NCI-H2196 treated with DMSO at 0.1 percent for 48 hours (cell line): Measurements from ENCODE around the gene FBN1.

Source experiments
- DNase-seq: peaks from one replicate; lab custom pipeline; 2025; ENCODE audit not compliant: unreplicated experiment; lab: John Stamatoyannopoulos, UW

The FBN1 gene

DNA sequence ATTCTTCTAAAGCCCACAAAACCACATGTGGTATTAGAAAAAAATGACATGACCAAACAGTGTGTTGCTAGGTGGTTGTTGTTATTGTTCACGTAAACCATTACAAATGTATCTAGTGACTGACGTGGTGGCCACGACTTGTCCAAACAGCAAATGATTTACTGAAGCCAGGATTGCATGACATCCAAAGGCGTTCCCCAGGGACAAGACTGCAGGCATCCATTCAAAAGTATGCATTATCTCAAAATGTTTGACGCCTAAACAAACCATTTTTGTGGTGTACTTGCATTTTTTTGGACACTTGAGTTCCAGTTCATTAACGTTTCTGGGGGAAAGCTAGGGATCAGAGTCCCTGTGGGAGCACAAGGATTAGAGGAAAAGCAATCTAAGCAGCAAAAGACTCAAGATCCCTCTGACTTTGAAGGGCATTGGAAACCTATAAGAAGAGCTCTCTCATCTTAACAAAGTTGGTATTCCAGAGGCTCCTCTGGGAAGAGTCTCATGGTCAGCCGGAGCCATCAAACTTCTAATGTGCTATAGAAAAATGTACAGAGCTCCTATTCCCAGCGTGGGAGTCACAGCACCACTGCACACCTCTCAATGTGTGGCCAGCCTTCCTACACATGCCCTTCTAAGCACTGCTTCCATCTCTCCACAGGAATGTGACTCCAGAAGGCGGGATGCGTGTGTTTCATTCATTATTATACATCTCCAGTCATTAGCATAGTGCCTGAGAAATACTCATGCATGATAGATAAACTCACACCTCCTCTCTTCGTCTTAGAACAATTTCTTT lies 62.9 kb downstream of the FBN1 start:
- DNase-seq = no peak

DNA sequence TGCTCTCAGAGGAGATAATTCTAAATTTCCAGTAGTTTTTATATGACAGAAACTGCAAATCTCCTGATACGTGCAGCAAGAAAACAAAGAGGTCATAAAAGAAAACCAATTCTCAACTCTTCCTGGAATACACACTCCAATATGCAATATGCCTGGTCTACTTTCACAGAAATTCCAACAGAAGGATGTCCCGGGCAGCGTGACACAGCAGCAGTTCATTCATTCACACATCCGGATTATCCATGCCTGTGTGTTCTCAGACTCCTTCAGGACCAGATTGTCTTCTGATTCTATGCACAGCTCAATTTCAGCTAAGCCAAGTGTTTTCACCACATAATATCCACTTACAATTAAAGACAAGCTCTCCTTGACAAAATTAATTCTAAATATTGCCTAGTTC lies 64.3 kb downstream of the FBN1 start:
- DNase-seq = no peak

DNA sequence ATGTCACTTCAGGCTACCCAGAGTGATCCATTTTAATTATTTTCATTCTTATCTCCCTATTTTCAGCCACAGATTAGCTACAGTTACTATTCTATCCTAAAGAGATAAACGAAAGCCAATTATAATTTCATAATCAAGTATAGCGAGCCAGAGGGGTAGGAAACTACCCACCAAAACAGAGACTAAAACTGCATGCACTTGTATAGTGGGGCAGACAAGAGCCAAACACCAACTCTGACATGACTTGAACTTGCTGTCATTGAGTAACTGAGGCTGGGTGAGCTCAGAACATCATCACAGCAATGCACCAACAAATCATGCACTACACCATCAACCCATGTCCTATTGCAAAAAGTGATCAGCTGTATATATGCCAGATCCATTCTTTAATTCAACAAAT lies 64.8 kb downstream of the FBN1 start:
- no peak for DNase-seq

DNA sequence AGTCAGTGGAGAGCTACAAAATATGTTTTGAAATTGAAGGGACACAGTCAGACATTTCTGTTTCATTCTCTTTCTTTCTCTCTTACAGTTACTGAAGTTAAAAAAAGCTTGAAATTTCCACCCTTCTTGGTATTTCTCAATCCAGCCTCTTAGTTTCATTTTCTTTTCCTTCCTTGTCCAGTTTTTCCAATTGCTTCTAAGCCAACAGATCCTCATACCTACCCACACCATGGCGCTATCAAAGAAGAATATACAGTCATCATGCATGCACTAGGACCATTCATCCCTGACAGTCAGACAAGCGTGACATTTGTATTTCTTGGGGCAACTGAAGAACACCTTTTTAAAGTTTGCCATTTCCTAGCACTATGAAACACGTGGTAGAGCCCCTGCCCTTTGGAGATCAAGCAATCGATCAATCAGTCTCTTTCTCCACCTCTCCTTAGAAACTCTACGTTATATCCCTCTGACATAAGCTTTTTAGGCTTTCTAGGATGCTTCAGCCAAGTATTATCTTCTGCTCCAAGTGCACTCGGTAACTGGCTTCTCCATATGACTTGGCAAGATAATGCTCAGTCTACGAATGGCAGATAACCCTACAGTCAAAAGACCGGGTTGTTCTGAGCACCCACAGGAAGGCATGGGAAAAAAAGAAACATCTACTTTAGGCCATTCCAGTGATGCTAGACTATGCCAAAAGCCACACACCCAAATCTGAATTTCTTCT lies 65.4 kb downstream of the FBN1 start:
- DNase-seq = no peak

DNA sequence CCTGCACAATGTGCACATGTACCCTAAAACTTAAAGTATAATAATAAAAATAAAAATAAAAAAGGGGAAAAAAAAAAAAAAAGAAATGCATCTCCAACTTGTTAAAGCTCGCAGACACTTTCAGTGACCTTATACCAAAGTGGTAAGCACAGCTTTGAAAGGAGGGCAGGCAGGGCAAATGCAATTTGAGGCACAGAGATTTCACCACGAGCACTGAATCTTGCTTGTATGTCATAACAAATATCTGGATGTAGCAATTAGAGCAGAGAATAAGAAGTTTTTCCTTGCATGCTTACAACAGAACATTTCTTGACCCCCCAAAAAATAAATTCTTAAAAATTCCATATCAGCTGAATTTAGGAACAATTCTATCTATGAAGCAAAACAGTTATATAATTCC lies 66.5 kb downstream of the FBN1 start:
- no peak for DNase-seq

DNA sequence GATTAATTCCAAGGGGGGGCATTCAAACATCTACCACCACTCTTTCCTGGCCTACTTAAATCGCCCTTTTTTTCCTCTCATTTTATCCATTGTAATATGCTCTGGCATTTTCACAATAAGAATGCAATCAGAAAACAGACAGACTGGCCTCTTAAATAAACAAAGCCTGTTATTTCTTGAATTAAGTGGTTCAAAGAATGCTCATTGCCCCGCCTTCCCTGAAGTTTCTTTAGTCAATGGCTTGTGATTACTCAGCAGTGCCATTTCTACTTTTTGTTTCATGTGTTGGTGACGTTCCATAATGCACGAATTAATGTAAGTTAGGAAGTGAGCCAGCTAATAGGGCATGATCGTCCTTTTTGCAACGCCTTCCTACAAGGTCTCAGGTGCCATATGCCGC lies 68.0 kb downstream of the FBN1 start:
- no peak for DNase-seq

DNA sequence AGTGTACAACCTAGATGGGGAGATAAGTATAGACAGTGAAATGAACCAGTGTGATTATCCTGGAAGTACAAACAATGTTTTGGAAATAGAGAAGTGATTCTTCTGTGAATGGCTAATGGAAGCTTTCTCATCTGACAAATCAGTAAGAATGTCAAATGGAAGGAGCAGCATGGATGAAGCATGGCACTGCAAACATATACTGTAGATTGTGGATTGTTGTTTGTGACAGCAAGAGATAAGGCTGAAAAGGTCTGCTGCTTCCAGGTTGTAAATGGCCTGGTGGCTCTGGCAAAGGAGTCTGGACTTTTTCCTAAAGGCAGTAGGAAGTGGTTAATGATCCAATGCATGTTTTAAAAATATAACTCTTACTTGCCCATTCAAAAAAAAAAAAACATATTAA lies 71.3 kb downstream of the FBN1 start:
- no peak for DNase-seq

DNA sequence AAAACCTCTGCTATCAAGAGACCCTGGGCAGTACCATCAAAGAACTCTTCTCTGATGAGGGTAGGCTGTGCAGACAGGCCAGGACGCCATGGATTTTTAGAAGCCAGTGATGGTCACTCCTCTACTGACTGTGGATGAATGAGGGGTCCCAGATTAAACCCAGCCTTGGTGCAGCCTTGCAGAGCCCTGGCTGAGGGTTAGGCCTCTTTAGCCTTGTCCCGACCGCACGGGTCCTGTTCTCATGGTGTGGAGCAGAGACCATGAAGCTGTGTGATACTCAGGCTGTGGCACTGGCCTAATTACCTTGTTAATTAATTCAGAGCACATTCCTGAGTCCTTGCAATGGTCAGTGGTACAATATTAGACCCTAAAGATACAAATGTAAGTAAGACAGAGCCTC lies 71.7 kb downstream of the FBN1 start:
- no peak for DNase-seq

DNA sequence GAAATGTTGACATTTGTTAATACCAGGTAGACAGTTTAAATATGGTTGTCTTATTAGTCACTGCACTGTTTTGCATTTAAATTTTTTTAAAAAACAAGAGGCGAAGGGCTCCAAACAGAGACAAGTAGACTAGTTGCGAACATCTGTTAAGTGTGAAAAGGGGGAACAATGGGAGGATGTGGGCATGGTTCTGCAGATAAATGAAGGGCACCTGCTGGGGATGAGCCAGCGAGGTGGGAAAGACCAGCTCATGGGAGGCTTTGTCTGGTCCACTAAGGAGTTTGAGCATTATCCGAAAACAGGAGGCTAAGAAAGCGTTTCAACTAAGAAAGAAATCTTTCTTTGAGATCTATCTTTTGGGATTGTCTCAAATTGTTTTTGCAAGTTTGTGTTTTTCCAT lies 72.7 kb downstream of the FBN1 start:
- DNase-seq = no peak

DNA sequence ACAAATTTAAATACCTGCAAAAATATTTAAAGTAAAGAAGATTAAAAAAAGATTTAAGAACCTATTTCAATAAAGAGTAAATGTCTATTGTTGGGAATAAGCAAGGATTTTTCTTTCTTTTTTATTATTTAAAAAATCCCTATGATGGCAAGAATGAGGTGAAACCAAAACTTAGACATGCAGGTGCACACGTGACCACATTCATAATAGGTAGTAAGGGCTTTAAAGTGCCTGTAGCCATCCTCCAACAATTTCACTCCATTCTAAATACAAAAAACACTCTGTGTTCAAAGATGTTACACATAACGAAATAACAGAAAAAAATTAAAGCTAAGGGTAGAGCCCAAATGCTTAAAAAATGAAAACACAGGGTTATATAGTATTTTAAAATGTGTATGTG lies 74.0 kb downstream of the FBN1 start:
- DNase-seq = no peak

DNA sequence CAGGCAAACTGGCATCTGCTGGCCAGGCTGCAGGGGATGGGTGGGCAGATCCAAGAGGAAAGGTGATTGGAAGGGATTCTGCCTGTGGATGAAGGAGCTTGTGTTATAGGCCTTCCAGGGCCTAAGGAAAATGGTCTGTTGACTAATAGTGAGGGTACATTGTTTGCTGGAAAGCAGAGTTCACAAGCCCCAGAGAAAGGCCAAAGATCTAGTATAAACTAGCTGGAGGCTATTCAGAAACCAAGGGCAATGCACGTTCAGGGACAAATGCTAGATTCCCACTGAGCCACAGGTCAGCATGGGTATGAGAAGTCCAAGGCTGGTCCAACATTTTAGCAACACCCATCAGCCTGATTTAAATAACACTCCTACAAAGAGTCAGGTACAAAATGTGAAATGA lies 74.7 kb downstream of the FBN1 start:
- no peak for DNase-seq

DNA sequence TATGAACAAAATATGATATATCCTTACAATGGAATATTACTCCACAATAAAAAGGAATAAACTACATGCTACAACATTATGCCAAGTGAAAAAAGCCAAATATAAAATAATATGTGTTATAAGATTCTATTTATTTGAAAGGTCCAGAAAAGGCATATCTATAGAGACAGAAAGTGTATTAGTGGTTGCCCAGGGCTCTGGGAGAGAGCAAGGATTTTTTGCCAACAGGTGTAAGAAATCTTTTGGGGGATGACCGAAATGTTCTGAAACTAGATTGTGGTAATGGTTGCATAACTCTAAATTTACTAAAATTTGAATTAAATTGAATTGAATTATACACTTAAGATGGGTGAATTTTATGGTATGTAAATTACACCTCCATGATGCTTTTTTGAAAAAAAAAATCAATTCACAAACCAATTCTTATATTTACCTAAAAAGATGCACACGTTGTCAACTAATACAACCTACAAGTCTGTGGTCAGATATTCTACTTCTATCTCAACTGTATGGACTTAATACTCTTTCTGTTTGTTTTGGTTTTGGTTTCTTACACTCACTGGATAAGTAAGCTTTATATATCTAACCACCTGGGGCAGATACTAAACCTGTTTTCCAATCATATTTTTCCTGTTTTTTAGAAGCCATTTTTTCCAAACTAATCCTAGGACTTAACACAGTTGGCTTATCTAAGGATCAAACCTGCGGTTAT lies 75.8 kb downstream of the FBN1 start:
- no peak for DNase-seq

DNA sequence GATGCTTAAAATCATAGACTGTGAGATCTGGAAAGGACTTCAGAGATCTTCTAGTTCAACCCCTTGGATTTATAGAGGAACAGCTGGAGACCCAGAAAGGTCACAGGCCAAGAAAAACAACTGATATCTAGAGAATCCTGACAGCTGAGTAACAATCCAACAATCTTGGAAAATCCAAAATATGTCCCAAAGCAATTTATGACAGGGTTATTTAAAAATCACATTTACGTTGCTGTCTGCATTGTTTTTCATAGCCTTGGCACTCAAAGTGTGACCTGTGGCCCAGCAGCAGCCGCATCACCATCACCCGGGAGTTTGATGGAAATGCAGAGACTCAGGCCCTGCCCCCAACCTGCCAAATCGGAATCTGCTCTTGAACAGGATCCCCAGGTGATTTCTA lies 78.8 kb downstream of the FBN1 start:
- no peak for DNase-seq

DNA sequence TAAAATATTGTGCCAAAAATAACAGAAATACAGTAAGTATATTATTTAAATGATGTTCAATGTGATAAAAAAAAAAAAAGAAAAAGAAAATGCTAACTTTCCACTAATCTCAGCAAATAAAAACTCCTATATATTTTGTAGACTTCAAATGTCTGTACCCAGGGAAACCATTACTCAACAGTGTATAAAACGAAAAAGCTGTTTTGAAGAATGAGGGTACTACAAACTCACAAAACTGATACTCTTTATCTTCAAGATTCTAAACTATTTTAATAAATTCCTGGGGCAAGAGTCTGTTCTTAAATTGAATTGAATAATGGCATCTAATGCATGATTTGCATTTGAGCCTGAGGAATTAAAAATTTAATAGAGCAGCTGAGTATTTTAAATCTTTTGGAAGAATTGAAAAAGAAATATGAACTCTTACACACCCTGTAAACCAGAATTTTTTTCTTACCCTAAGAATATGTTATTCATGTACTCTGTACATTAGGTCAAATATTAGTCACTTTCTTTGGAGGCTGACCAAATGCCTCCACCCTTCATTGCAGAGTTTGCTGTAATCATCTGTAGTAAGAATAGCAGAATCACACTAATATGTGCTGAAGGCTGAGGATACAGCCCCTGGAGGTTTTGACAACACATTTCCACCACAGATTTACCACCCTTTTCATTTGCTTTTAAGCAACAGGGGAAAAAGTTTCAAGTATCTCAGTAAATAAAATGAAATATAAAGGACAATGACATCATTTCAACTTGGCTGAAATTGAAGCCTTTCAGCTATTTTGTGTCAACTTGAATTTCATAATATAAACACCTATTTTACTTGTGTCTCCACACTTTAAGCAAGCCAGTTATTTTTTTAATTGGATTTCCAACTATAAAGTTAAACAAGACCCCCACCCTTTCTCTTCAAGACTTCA lies 79.7 kb downstream of the FBN1 start:
- DNase-seq = no peak

DNA sequence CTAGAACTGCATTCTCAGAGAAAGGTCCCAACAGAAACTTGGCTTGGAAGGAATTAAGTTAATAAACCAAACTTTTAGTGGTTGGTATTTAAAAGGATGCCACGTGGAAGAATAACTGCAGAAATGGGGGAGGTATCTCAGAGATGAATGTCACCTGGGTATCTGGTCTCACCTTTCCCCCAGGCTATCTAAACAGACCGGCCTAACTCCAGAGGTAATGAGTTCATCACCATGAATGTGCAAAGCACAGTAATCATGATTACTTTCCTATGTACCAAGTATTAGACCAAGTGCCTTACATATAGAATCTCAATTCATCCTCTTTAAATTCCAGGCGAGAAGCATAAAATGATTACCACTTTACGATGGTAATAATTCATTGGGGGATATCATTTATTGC lies 80.8 kb downstream of the FBN1 start:
- DNase-seq = no peak

DNA sequence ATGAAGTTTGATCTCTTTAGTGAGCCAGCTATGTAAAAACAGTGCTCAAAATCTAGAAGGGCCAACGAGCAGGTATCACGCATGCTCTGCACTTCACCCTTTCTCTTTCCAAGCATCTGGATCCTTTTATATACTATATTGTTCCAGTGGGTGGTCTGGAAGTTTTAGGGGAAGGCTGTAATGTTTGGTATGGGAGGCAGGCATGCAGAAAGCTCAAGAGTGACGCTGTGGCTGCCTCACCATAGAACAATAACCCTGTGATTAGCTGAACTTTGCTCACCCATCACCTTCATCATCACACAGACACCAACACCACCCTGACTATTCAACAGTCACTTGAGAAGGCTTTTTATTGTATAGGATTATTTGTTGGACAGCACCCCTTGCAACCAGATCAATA lies 81.6 kb downstream of the FBN1 start:
- DNase-seq = no peak

DNA sequence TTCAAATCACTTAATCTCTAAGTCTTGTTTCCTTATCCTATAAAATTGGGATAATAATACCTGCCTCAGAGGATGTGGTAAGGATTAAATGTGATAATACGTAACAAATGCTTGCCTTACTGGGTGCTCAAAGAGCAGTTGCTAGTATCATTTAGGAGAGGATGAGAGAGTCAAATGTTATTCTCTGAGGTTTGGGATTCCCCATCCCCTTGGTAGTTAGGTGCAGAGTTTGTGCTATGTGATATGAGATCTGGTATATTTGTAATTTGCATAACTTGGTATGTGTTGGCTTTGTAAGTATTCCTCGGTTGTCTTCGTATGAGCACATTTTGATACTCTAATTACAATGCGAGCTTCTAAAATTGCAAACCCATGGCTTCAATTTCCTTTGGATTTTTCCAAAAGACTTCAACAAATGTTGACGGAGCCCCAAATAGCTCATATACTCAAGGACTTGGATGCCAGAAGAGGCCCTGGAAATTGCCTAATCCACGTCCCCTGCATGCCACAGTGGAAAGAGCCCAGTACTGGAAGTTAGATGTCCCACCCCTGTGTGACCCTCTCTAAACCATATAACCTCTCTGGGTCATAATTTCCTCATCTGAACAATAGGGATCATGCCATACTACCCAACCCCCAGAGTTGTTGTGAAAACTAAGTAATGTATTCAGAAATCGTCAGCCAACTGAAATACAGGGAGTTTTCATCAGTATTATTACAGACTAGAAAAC lies 85.0 kb downstream of the FBN1 start:
- no peak for DNase-seq

DNA sequence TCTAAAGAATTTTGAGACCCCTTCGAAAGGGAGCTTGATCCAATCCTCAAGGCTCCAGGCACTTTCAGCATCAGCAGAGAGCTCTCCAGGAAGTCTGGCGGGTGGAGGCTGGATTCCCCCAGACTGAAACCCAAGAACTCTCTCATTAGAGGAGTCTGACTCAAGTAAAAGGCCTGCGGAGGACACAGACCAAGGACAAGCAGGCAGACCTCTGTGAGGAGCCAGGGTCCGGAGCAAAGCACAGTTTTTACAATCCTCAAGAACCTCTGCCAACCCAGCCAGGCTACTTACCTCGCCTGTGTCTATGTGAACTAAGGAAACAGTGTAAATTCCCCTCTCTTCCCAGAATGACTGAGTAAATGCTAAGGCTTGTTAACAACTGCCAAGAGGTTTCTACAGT lies 86.2 kb downstream of the FBN1 start:
- DNase-seq = no peak

DNA sequence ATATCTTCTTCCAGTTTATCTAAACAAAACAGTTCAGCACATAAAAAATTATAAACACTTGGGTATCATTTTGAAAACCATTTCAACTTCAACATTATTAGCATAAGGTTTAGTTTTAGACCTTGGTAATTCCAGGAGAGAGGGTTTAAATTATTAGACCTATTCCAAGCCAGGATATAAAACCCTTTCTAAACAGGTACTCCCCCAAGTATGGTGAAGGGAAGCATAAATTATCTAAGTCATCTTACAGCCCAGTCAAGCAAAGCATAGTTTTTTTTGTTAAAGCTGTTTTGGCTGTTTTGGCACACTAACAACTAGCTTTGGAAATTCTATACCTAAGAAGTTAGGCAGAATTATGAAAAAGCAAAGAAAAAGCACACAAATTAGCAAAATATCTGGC lies 87.3 kb downstream of the FBN1 start:
- DNase-seq = no peak

DNA sequence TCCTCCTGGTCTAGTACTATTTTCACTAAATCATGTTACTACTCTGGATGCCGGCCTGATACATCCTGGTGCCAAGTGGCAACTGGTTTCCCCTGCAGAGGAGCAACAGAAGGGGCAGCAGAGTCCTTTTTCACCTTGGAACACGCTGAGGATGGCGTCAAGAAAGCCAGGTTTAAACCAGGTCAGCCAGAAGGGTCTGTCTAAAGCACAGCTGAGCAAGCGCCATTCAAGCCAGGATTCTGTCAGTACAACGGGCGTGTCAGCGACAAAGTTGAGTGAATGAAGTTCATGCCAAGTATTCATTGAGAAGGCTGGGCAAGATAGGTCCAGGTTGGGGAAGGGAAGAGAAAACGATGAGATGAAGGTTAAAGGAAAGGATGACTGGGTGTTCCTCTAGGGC lies 88.2 kb downstream of the FBN1 start:
- no peak for DNase-seq
